NCI-H82 treated with DMSO at 0.1 percent for 48 hours (cell line): Measurements from ENCODE around the gene SREBF1.
"Not testable (repeated sequence)": the region's sequence is repeated elsewhere in the genome, so short reads cannot be mapped to it uniquely, and the experiment has no call there.

Source experiments
- DNase-seq: peaks from one replicate; lab custom pipeline; 2025; ENCODE audit not compliant: unreplicated experiment; lab: John Stamatoyannopoulos, UW

SREBF1 gene

DNA sequence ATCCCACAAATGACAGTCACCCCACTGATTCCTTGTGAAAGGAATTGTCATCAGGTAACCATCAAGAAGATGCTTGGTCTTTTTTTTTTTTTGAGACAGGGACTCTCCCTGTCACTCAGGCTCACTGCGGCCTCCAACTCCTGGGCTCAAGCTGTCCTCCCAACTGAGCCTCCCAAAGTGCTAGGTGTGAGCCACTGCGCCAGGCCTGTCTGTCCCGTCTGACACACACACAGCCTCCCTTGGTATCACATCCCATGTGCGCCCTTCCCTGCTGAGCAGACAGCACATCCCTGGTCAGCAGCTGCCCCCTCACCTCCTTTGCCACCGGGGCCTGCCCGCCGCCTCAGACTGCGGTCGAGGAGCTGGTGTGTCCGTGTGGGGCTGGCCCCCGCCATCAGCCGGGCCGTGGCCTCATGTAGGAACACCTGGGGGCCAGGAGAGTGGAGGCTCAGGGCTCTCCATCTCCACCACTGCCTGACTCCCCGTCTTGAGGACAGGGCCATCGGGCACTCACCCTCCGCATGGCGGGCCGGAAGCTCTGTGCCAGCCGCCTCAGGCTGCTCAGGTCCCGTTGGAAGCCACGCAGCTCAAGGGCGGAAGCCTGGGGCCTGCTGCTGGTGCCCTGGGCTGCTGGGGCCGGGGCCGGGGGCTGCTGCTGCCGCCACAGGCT lies 23.6 kb downstream of the SREBF1 start:
- no peak for DNase-seq

DNA sequence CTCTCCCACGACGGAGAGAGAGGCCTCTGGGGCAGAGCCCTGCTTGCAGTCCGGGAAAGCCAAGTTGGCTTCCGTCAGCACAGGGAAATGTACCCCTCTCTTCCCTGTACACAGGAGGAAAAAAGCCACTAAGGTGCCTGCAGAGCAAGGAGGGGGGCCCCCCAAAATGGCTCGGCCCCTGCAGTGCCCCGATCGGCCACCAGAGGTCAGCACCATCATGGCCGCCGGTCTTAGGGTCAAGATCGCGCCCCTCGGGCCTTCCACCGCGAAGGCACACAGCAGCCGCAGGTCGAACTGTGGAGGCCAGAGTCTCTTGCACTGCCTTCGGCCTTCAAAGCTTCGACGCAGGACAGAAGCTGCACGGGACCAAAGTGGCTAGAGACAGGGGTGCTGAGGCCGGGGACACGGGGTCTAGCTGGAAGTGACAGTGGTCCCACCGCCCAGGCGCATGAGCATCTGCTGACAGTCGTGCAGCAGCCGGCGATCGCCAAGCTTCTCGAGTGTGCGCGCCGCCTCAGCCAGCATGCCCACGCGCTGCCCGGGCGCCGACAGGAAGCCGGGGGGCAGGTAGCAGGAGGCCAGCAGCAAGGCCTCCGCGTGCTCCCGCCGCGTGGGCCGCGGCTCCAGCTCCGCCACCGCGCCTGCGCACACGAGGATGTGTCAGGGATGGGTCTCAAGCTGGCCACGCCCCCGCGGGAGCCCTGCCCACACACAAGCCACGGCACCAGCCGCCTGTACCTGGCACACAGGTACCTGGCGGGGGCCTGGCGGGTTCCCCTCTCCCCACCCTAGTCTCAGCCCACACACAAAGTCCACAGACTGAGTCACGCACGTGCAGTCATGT lies 24.4 kb downstream of the SREBF1 start:
- DNase-seq: no peak

DNA sequence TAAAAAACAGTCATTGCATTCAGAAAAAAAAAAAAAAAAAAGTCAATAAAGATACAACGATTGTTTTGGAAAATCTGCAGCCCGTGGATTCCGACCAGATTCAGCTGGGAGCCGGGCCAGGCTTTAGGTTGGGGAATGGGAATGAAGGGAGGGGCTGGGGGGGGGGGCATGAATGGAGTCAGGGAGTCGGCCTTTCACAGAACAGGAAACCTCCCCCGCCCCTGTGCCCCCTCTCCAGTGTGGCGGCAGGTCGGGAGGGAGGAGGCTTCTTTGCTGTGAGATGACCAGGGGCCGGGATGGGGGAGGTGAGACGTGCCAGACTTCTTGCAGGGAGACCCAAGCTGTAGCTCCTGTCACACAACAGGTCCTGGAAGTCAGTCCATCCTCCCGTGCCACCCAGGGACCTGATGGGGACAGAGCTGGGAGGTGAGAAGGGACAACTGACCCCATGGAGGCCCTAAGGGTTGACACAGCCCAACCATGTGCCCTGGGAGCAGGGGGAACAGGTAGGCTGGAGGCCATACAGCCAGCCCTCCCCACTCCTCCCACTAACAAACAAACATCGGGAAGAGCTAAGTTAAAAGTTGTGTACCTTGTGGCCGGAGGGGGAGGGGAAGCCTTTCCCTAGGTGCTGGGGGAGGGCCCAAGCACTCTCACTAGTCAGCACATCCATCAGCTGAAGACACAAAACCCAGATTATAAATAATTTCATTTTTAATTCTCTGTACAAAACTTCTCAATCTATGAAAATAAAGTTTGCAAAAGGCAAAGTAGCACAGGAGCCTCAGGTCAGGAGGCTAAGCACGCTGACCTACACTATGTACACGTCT lies 25.2 kb downstream of the SREBF1 start:
- no peak for DNase-seq

DNA sequence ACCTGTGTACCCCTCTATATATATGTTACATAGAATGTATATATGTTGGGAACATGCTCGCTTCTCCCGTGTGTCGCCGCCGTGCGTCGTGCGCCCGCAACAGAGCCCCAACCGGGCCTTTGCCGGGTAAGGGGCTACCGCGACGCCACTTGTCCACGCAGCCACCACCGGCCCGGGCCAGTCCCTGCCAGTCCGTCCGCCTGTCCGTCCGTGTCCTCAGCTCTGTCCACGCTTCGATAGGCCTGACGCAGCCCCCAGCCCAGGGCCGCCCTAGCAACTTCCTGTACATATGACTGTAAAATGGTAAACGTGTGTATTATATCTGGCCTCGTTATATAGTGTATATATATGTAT lies 25.9 kb downstream of the SREBF1 start:
- DNase-seq: no peak

DNA sequence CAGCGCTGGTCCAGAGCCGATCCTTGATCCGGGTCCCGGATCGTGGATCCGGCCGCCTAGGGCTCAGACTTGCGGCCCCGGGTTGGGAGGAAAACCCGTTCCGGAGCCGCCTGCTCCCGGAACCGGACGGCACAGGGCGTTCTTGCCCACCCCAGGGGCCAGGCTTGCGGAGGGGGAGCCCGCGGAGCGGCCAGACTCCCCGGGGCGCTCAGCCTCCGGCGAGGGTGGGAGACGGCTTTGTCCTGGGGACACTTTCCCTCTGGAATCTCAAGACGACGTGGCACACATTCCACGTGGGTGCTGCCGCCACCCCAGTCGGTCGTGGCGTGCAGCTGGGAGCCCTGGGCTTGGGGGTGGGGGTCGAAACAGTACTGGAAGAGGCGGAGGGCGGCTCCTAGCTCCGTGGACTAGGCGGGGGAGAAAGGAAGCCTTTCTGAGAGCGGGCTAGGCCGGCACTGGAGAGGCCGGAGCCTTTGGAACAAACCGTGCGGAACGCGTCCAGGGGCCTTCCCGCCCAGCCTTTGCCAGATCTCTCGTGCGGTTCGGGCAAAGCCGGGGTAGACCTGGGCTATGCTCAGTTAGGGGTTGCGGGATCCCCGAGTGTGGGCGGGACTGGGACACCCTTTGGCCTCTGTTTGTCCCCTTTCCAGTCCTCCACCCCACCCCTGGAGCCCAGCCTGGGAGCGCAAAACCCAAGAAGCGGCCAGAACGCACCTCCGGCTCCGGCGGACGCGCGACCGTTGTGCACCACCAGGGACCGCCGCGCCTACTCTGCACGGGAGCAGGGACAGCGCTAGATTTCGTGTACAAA lies 26.5 kb downstream of the SREBF1 start:
- no peak for DNase-seq

DNA sequence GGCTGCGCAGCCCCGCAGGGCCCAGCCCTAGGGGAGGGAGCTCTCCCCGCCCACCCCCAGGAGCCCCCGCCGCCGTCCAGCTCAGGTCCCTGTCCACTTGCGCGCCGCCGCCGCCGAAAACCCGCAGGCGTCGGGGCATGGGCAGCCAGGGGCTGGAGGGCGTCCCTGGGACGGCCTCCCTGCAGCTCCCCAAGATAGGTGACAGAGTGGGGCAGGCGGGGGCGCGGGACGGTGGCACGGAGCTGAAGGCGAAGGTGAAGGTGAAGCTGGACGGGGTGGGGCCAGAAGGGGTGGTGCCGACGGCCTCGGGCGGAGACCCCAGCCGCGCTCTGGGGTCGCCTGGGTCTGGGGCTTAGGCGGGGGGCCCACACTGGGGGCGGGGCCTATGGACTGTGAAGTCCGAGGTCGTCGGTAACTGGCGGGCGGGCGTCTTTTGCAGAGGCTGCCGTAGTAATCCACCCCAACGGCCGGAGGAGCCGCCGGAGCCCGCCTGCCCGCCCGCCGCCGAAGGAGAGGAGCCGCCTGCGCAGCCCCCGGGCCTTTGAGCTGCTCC lies 27.2 kb downstream of the SREBF1 start:
- no peak for DNase-seq

DNA sequence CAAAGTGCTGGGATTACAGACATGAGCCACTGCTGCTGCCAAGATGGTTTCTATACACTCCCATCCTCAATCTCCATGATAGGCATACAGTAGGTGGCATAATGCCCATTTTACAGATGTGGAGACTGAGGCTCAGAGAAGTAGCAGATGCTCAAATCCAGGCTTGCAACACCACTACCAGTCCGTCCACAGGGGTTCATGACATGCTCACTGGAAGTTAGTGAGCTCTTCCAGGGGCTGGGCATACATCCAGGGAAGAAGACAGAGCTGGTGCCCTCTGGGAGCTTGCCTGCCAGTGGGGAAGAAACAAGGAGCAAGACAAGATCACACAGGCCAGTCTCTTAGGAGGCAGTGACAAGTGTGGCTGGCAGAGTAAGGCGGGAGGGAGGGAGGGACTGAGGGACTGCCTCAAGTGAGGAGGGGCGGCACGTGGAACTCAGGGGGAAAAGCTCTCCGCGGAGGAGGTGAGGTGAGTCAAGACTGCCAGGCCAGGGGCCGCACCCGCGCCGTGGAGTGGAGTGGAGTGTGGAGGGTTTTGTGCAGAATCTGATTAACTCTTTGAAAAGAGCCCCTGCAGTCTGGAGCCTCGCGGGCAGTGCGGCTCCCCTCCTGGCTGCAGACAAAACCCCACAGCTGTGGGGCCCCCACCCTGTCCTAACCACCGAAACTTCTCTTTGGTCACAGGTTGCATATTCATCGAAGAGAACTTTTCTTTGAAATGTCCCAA lies 27.9 kb downstream of the SREBF1 start:
- DNase-seq: no peak

DNA sequence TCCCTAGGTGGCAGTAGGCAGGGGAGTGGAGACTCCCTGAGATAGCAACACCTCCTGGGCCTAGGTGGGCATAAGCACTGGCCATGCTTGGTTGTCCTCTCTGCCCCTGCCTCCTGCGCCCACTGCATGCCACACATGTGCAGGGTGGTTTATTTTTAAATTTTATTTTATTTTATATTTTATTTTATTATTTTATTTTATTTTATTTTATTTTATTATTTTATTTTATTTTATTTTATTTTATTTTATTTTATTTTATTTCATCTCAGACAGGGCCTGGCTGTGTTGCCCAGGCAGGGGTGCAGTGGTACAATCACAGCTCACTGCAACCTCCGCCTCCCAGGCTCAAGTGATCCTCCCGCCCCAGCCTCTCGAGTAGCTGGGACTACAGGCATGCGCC lies 28.6 kb downstream of the SREBF1 start:
- not testable (repeated sequence) for DNase-seq

DNA sequence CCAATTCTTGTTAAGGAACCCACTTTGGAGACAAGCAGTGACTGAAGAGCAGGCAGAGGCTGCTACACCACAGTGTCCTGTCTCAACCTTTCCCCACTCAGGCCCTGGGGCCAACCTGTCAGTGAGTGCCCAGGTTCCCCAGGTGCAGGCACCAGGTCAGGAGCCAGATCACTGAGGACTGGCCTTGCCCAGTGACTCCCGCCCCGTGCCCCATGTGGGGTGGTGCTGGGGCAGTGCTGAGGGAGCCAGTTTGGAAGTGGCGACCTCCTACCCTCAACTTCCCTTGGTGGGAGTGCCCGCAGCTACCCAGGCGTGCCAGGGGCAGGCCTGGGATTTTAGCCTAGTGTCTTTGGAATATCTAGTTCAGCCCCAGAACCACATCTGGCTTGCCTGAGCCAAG lies 29.3 kb downstream of the SREBF1 start:
- DNase-seq: no peak

DNA sequence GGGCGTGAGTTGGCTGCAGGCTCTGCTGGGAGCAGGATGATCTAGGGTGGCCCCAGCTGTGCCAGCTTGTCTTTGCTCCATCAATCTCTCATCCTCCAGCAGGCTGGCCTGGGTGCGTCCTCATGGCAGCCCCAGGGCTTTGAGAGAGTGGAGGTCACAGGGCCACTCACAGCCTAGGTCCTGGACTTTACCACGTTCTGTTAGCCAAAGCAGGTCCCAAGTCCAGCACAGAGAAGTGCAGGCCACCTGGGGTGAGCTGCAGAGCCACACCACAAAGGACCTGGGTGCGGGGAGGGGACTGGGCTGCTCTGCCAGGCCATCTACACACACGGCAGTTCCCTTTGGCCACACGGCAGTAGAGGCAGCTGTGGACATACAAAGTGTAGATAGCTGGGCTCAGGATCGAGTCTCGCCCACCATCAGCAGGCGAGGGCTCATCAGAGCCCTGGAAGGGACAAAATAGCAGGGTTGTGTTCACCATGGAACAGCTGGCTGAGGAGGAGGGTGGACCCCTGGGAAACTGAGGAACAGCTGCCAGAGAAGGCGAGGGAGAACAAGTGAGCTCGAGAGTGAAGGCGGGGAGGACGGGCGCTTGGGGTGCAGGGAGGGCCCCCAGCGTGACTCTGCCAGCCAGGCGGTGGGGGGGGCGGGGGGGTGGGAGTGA lies 30.0 kb downstream of the SREBF1 start:
- no peak for DNase-seq

DNA sequence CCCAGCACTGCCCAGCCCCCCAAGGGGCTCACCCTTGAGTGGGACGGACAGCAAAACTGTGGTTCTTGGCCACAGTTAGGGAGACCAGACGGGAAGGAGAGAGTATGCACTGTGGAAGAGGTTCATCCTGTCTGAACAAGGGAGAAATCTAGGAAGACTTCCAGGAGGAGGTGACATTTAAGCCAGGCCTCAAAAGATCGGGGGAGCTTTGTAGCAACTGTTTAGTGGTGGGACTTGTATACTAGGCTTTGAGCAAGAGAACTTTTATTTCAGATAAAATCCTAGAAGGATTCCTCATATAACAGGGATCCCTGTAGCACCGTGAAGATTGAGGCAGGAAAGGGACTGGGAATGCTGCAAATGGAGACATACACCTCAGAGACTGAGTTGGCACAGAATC lies 30.8 kb downstream of the SREBF1 start:
- no peak for DNase-seq

DNA sequence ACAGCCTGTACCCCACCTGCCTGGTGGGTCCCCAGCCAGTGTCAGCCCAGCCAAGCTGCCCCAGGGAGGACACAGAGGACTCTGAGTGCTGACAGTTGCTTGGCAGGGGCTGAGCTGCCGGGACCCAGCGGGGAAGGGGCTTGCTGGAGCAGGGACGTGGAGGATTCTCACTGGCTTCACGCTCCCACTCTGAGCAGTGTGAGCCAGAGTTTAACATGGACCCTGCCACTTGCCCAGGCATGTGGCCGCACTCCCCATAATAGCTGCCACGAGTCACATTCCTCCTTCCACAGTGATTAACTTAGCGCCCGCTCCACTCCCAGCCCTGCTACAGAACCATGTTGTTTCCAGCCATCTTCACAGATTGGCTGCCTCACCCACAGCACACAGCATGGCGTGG lies 31.2 kb downstream of the SREBF1 start:
- no peak for DNase-seq

DNA sequence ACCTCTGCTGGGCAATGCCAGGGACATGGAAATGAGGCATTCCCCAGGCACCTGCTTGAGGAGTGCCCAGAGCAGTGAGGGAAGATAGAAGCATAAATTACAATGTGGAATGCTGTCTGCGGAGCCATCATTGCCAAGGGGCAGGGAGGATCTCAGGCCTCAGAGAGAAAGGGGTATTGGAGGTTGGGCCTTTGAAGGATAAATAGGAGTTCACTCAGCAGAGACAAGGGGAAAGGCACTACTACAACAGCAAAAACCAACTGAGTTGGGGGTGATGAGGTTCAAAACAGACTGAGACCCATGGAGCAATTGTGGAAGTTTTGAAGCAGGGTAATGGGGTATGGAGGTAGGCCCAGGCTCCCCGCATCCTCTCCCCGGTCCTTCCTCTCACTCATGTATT lies 32.8 kb downstream of the SREBF1 start:
- DNase-seq: no peak

DNA sequence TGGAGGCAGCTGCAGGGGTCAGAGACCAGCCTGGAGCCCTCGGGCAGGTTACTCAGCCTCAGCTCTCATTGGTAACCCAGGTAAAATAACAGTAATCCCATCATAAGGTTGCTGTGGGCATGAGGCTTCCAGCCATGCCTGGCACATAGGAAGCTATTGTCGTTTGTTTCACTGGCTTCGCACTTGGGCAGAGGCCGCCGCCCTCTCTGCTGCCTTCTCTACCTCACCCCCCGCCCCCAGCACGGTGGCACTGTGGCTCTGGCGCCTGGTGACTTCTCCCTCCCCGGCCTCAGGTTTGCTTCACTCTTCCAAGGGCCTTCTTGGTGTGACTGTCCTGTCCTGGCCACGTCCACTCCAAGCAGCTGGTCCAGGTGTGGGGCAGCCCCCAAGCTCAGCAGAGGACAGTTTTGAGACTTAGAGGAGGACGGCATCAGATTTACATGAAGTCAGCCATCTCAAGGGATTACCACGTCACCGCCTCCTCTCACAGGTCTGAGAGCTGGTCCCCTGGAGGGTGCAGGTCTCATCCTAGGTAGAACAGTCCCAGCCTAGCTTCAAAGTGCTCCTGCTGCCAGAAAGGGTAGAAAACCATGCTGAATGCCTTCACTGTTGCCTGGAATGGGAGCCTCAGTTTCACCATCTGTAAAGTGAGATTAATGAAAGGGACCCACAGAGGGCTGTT lies 34.8 kb downstream of the SREBF1 start:
- no peak for DNase-seq

DNA sequence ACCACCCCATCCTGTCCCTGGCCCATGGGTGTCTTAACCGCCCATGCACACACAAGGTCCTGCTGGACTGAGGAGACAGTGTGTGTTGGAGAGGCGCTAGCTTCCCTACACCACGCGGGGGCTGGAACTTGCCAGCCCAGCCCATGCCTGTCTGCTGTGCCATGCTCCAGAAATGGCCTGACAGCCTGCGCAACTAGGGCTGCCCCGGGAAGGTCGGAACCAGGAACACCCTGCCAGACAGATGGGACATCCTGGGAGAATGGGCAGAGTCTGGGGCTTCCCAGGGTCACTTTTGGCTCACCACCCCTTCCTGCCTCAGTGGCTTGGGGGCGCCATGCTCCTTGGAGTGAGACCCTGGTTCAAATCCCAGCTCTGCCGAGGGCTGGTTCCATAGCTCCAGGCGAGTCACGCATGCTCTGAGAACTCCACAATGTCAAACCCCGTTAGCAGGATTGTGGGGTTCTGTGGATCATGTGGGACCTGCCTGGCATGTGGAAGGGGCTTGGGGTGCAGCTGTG lies 36.2 kb downstream of the SREBF1 start:
- no peak for DNase-seq

DNA sequence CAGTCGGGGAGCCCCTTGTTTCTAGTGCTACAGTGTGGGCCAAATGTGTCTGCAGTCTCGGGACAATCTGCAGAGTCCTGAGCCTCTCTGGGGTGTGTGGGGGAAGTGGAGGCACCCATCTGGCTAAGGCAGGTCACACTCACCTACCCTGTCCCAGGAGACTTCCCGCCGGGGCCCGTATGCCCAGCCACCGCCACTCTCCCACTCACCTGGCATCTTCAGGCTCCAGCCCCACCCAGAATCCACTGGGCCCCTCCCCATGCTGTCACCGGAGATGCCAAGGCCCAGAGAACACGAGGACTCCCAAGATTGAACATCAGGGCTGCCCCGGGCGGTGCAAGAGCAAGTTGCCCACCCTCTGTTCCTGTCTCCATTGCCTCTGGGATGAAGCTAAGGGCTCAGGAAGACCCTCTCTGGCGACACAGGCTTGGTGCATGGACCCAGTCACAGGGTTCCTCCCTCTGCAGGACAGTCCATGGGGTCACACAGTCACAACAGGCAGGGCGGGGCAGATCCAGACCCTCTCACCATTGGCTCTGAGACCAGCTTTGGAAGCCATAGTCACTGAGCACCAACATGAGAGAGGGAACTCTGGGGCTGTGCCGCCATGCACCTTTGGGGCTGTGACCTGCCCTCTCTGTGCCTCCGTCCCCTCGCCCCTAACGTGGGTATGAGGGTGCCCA lies 38.1 kb downstream of the SREBF1 start:
- no peak for DNase-seq

DNA sequence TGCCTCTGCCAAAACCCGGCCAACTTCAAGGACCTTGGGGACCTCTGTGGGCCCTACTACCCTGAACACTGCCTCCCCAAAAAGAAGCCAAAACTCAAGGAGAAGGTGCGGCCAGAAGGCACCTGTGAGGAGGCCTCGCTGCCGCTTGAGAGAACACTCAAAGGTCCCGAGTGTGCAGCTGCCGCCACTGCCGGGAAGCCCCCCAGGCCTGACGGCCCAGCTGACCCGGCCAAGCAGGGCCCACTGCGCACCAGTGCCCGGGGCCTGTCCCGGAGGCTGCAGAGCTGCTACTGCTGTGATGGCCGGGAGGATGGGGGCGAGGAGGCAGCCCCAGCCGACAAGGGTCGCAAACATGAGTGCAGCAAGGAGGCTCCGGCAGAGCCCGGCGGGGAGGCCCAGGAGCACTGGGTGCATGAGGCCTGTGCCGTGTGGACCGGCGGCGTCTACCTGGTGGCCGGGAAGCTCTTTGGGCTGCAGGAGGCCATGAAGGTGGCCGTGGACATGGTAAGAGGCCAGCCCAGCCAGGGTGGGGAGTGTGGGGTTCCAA lies 38.7 kb downstream of the SREBF1 start:
- DNase-seq: no peak
